Jurkat, Clone E6-1 (cell line): ENCODE results near the gene RAB40AL.

Source experiments
- DNase-seq: peaks from one replicate; pipeline ENCODE4 v3.0.0-alpha.2; 2011; ENCODE audit warnings: low read depth, low spot score
- H3K4me3 ChIP-seq: 2 replicates; pipeline ENCODE4 v1.5.1; 2011; ENCODE audit warnings: mild to moderate bottlenecking, low read length, control low read depth, moderate library complexity

The RAB40AL gene

DNA sequence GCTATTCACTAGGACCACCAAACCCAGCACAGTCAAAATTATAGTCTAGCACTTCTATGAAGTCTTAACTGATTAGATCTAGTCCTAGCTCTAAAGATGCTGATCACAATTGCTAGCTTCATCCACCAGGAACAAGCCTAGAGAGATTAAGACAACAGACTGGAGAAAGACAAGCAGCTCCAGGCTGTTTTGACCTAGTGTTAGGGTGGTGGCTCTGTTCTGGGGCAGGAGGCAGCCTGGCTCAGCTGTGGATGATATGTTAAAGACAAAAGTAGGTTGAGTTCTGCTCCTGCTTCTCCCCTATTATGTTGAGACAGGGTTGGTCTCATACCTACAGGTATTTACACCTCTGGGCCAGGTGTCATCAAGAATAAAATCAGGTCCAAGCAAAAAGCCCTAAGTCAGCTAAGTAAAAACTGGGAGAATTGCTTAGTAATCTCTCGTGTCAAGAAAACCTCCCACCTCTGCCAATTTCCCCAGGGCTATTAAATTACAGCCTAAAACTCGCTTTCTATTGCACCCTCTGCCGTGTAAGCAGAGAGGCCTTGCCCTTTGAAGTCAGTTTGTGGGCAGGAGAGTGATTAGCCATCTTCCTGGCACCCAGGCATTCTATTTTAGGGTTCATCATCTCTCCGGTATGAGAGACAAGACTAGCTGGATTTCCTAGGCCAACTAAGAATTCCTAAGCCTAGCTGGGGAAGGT is 39.9 kb downstream of the RAB40AL start:
- no peak overlapping the region for H3K4me3 ChIP-seq
- DNase-seq, result no peak

DNA sequence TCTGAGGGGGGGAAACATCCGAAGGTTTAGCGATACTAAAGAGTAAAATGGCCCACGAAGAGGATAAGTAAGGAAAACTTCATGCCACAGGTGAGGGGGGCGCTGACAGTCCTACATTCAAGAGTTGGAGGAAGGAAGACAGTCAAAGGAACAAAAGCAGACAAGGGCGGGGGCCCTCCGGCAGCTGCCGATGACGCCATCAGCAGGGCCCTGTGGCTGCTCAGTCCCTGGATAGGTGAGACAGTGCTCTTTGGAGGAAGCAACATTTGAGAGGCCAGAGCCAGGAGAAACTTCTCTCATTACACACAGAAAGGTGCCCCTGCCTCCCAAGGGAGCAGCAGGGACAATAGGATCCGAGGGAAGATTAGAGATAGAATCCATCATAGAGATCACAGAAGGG is 41.5 kb downstream of the RAB40AL start:
- H3K4me3 ChIP-seq, result no peak overlapping the region
- DNase-seq, result no peak

DNA sequence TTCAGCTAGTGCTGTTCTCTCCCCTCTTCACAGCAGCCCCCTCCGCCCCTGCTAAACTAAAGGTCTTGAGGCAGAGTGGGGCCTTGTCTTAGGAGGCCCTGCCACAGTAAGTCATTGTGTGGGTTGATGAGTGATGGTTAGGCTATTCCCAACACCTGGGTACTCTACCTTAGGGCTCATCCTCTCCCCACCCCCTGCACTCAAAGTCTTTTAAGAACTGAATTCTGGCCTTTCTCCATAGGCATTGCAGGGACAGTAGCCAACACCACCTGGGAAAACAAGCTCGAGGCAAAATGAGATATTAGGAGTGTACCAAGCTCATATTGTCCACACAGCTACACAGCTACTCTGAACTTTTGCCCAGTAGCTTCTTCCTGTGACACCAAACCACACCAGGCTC is 42.5 kb downstream of the RAB40AL start:
- no peak for DNase-seq
- no peak overlapping the region for H3K4me3 ChIP-seq

DNA sequence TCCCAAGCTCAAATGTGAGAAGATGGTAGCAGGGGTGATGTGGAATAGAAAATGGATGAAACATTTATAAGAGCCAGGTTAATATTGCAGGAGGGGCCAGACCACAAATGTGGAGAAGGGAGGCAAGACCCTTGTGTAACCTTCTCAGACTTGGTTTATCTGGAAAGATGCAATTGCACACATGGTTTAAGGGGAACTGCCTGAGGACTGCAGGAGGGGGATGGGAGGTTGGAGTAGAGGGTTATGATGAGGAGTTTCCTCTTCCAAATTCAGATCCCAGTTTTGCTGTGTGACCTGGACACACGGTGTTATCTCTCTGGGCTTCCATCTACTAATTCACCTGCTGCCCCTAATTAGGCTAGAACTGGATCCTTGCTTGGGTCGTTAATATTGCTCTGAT is 46.1 kb downstream of the RAB40AL start:
- no peak for DNase-seq
- H3K4me3 ChIP-seq, result no peak overlapping the region

DNA sequence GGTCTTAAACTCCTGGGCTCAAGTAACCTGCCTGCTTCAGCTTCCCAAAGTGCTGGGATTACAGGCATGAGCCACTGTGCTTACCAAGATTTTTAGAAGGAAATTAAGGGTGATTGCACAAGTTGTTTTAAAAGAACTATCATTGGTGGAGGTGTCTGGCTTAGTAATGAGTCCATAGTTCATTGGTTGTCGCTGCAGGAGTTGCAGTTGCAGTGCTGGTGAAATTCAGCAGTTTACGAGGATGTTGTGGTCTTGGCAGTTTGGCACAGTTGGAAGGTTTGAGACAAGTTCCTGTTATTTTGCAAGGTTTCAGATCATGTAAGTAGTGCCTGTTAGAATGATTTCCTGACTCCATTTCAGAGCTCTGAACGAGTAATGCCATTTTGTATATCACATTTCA is 48.1 kb downstream of the RAB40AL start:
- no peak overlapping the region for H3K4me3 ChIP-seq
- DNase-seq, result peak; percentile 28
